Activated CD4-positive, alpha-beta T cell treated with anti-CD3 and anti-CD28 coated beads, Interleukin-2, Interleukin-6, amounts not matched to agents 100 ng/mL and 50 ng/mL, durations not matched to agents 16 hours and 8 hours (primary cell): ENCODE measurements around the gene SASH1.

Experiments used
- DNase-seq: peaks from one replicate; pipeline ENCODE4 v3.0.0-alpha.2; 2020

SASH1 gene

DNA sequence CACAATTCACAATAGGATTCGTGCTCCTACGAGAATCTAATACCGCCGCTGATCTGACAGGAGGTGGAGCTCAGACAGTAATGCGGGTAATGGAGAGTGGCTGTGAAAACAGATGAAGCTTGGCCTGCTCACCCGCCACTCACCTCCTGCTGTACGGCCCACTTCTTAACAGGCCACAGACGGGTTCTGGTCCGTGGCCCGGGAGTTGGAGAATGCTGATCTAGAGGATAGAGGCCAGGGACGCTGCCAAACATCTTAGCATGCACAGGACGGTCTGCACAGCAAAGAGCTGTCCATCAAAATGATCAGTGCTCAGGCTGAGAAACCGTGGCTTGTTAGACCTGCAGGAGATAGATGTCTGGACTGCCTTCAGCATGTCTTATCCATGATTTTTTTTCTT, 186.4 kb downstream of the SASH1 start:
- no peak for DNase-seq

- peak; percentile 33 for DNase-seq
Observed at GRCh38 chr6:148530394-148530953, 187.8 kb downstream of the SASH1 start.

GRCh38 chr6:148530976-148531375, 188.3 kb downstream of the SASH1 start:
- DNase-seq: no peak

DNA sequence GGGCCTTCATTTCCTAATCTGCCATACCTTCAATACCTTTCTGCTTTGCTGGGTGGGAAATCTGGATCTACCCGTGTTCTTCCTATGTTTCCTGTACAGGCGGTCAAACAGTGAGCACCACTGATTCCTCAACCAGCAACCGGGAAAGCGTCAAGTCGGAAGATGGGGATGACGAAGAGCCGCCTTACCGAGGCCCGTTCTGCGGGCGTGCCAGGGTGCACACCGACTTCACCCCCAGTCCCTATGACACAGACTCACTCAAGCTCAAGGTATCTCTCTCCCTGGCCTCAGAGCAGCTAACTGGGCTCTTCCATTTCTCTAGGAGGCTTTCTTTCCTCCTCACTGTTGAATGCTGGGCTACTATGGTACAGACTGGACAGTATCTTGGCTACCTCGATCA, 190.1 kb downstream of the SASH1 start:
- no peak for DNase-seq

- no peak for DNase-seq
Observed at GRCh38 chr6:148533309-148534107, 190.9 kb downstream of the SASH1 start.

GRCh38 chr6:148534871-148535270, 192.2 kb downstream of the SASH1 start:
- DNase-seq: no peak

DNA sequence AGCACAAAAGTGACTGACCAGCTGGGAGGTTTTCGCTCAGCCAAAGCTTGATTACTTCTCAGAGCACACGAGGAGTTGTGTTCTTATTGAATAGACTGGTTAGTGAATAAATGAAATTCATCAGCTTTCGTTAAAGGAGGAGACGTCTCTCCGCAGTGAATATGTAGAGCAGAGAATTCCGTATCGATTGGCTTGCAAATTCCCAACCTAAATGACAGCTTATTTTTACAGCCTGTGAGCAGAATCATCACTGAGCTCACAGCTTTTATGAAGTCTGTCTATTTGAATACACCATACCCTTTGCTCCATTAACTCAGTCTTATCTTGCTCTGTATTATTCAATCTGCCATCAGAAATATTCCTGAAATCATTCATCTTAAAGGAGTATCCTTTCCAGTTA, 192.7 kb downstream of the SASH1 start:
- DNase-seq: no peak

DNA sequence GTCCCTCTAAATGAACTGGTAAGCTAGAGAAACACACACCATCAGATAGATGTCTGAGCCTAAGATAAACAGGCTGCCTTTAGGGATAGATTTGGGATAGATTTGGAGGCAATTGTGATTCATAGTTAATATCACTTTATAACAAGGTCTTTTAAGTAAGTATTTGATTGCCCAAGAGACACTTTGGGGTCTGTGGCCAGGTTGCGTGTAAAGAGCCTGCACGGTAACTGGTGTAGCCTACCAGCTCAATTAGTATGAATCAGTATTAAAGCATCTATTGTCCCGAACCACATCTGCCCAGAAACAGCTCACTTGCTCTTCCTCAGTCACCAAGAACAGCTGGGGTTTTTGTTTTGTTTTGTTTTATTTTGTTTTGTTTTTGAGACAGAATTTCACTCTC, 193.3 kb downstream of the SASH1 start:
- no peak for DNase-seq

DNA sequence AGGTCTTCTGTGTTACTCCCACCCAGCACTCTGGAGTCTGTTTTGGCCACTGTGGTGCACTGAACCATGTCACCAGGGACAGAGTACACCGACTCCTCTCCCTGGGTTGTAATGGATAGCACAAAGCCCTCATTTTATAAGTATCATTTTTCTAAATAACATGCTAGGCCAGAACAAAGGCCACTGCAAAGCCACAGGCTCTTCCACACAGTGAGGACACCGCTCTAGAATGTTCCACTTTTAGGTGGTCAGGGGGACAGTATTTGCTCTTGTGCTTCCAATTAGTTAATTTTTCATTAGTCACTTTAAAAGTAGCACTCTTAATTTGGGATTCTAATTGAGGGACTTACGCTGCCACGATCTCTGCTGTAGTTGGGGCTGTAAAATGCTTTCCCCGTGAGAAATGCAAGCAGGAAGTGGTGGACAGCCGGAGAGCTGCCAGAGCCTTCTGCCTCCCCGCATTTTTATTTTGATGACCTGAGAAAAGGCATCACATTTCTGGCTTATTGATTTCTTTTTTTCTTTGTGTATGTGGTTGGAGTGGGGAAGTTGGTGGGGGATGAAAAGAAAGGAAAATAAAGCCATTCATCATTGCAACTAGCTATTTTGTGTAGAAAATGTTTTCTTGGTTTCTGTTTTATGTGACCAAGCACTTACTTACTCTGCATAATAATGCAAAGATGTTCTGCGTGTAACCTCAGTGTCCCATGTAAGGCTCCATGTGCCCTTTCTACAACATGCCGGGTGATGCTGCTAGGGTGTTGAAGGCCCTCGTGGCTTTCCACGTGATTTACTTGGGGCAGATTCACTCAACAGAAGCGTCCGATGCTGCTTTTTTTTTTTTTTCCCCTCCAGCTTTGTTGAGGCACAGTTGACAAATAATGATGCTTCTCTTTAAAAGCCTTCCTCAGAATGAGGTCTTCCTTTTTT, 195.9 kb downstream of the SASH1 start:
- DNase-seq: no peak

- no peak for DNase-seq
Observed at GRCh38 chr6:148543540-148543939, 200.9 kb downstream of the SASH1 start.

GRCh38 chr6:148544421-148544820, 201.8 kb downstream of the SASH1 start:
- DNase-seq: no peak

DNA sequence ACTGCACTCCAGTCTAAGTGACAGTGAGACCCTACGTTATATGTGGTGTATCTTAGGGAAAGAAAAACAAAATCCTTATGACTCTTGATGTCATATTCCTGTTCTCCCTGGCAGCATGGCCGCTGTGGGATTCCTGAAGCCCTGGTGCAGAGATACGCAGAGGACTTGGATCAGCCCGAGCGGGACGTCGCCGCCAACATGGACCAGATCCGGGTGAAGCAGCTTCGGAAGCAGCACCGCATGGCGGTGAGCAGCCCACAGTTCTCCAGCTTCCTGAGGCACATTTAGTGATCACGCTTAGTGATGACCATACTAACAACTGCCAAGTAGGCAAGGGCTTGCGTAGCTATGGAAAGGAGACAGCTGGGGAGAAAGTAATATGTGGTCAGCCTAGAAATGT, 203.3 kb downstream of the SASH1 start:
- DNase-seq: no peak

- DNase-seq: no peak
Observed at GRCh38 chr6:148547110-148547509, 204.5 kb downstream of the SASH1 start.

DNA sequence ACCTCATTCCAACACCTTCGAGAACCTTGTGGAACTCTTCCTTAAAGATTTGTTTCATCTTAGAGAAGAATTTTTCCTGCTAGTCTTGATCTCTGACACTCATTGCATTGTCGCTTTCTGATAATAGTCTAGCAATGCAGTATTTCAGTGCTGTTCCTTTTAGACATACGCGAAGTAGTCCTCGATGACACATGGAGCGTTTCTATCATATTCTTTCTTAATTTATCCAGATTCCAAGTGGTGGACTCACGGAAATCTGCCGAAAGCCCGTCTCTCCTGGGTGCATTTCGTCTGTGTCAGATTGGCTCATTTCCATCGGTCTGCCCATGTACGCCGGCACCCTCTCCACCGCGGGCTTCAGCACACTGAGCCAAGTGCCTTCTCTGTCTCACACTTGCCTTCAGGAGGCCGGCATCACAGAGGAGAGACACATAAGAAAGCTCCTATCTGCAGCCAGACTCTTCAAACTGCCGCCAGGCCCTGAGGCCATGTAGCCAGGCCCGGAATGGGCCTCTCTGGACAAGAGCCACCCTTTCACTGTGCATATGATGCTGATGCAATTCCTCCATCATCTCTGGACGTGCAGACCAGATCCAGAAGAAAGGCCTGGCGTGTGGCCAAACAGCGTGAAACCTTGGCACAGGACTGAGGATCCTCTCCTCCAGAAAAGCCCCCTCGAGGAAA, 205.6 kb downstream of the SASH1 start:
- DNase-seq: no peak

DNA sequence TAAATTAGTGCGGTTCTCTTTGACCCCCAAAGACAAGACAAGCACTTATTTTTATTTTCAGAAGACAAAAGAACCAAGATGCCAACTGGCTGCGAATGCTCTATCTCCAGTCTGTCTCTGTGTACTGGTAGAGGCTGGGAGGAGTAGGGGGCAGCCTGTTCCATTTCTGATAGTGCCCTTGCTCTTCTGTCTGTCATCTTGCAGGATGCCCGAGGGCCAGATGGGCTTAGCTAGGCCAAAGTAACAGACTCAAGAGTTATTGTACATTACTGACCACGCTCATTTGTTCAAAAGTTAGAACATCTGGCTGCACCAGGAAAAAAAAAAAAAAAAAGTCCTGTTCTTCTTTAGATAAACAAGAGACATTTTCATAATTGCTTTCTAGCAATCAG, 206.1 kb downstream of the SASH1 start:
- DNase-seq: no peak

DNA sequence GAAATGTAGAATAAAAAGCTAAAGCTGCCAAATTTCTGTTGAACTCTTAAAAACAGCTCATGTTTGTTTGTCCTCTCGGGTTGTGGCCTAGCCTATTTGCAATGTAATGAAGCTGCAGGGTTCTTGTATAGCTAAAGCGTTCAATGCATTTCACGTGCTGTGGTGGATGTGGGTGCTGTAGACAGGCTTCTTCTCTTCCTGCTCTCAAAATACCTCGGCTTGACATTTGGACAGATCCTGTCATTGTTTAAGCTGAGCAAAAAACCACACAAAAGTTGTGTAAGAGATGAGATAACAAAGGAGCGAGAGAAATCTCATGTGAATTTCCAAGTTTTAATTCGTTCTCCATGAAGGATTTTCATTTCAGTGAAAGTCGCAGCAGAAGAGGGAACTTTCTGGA, 207.9 kb downstream of the SASH1 start:
- no peak for DNase-seq

GRCh38 chr6:148551226-148551625, 208.6 kb downstream of the SASH1 start:
- no peak for DNase-seq

DNA sequence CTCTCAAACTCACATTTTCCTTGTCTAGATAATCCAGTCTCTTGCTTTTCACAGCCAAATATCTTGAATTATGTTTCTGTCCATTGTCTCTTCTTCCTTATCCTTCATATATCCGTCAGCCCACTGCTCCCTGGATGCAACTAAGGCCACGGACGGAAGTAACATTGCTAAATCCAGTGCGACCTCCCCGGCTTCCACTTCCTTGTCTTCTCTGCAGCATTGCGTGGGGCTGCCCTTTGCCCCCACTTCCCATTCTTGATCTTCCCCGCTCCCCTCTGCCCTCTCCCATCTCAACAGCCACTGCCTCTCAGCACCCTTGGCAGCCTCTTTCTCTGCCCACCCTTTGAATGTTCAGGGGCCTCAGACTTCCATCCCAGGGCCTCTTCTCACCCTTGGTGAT, 213.8 kb downstream of the SASH1 start:
- no peak for DNase-seq

DNA sequence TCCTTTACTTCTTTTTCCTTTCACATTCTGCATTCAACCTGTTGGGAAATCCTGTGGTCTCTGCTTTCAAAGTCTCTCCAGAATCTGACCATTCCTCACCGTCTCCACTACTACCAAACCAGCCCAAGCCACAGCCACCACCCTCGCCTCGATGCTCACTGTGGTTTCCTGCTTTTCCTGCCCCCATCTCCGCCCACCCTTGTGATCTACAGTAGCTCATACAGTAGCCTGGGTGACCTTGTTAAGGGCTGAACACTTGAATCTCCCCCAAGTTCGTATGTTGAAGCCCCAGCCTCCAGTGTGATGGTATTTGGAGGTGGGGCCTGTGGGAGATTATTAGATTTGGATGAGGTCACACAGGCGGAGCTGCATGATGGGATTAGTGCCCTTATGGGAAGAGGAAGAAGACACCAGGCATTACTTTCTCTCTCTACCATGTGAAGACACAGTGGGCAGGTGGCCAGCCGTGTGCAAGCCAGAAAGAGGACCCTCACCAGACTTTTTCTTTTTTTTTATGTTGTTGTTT, 215.2 kb downstream of the SASH1 start:
- peak; percentile 22 for DNase-seq

GRCh38 chr6:148559848-148560433, 217.3 kb downstream of the SASH1 start:
- peak; percentile 80 for DNase-seq

GRCh38 chr6:148561629-148562028, 219.0 kb downstream of the SASH1 start:
- DNase-seq: no peak

GRCh38 chr6:148563066-148563465, 220.4 kb downstream of the SASH1 start:
- DNase-seq: no peak
